GM19455 (cell line): ENCODE results near the gene ARL6IP6.
"Not testable (repeated sequence)": the region's sequence is repeated elsewhere in the genome, so short reads cannot be mapped to it uniquely, and the experiment has no call there.

ENCODE experiments used
- ATAC-seq: cut with Tn5 transposase; IDR thresholded peaks from one replicate; pipeline ENCODE4 v1.9.1; 2021; ENCODE audit not compliant: unreplicated experiment

Gene ARL6IP6

DNA sequence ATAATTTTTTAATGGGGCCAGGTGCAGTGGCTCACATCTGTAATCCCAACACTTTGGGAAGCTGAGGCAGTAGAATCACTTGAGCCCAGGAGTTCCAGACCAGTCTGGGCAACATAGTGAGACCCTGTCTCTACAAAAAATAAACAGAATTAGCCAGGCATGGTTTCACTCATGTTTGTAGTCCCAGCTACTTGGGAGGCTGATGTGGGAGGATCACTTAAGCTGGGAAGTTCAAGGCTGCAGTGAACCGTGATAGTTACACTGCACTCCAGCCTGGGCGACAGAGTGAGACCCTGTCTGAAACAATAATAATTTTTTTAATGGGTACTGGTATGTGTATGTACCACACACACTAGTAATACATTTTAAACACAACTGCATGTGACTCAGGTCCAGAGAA lies 2.4 kb downstream of the ARL6IP6 start:
- ATAC-seq, result no peak

DNA sequence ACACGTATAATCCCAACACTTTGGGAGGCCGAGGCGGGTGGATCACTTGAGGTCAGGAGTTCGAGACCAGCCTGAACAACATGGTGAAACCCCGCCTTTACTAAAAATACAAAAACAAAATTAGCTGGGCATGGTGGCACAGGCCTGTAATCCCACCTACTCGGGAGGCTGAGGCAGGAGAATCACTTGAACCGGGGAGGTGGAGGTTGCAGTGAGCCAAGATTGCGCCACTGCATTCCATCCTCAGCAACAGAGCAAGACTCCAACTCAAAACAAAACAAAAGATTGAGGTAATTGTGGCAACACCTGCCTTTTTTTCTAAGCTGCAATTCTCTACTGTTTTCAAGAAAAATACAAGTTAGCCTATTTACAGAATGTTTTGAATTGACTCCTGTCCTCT lies 4.2 kb downstream of the ARL6IP6 start:
- ATAC-seq, result not testable (repeated sequence)

DNA sequence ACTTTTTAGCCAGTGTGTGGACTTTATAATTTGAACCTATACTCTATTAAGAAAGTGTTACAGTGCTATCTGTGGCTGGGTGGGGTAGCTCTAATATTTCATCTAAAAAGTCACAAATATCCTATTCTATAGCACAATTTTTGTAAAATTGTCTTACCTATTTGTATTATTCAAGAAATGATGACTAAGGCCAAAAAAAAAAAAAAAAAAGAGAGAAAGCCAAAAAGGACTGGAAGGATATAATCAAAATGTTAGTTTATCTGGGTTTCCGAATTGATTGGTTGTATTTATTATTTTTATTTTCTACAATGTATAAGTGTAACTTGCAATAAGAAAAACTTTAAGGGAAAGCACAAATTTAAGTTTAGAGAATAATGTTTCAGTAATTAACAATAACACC lies 5.5 kb downstream of the ARL6IP6 start:
- ATAC-seq, result no peak

DNA sequence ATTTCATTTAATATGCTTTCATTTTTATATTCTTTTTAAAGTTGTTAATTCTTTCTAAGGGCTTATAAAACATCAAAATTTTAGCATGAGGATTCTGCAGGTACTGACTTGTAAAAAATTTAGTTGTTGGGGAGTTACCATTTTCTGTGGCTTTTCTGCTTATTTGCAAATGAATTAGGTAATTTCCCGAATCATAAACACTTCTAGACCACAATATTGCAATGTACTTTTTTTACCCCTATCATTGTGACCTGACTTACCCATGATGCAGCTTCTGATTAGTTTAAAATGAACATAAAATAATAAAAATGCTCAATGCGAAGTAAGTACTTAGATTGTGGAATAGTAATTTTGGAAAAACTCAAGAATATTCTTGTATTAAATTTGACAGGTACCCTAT lies 11.4 kb downstream of the ARL6IP6 start:
- no peak for ATAC-seq

DNA sequence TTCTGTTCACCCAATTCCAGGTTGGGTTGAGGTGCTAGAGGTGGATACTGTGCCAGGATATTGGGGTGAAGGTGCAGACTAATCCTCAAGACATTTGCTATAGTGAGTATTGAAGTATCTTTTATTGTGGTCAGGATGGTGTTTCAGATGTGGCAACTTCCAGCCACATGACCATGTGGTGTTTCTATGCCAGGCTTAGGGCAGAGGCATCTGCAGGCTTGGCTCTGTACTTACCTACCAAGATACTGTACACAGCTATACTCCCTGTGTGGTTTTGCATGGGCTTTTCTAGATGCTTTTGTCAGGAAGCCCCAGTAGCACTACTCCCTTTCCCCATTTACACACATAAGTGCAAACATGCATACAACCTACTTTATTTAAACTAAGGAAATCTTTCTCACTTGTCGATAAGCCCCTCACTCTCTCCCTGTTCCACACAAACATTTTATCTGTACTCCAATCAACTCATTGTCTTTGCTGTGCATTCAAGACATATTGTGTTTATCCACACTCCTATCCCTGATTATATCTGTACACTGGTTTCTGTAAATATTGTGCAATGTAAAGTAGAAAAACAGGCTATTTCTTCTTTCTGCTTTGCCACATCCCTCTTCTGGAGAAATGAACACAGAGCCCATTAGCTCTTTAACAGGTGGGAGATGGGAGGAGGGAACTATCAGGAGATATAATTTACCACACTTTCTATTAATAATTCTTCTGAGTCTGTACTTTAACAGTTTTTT lies 12.3 kb downstream of the ARL6IP6 start:
- ATAC-seq, result peak; percentile 72

DNA sequence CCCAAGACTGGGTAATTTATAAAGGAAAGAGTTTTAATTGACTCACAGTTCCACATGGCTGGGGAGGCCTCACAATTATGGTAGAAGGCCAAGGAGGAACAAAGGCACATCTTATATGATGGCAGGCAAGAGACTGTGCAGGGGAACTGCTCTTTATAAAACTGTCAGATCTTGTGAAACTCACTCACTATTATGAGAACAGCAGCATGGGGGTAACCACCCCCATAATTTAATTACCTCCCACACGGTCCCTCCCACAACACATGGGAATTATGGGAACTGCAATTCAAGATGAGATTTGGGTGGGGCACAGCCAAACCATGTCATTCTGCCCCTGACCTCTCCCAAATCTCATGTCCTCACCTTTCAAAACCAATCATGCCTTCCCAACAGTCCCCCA lies 19.1 kb downstream of the ARL6IP6 start:
- ATAC-seq, result not testable (repeated sequence)

DNA sequence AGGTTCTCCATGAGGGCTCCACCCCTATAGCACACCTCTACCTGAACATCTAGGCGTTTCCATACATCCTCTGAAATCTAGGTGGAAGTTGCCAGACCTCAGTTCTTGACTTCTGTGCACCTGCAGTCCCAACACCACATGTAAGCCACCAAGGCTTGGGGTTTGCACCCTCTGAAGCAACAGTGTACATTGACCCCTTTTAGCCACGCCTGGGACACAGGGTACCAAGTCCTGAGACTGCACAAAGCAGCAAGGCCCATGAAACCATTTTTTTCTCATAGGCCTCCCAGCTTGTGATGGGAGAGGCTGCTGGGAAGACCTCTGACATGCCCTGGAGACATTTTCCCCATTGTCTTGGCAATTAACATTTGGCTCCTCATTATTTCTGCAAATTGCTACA lies 20.0 kb downstream of the ARL6IP6 start:
- no peak for ATAC-seq

DNA sequence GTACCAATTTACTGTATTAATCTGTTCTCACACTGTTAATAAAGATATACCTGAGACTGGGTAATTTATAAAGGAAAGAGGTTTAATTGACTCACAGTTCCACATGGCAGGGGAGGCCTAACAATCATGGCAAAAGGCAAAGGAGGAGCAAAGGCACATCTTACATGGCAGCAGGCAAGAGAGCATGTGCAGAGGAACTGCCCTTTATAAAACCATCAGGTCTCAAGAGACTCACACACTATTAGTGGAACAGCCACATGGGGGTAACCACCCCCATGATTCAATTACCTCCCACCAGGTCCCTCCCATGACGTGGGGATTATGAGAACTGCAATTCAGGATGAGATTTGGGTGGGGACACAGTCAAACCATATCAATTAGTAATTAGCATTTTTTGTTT lies 21.3 kb downstream of the ARL6IP6 start:
- not testable (repeated sequence) for ATAC-seq

DNA sequence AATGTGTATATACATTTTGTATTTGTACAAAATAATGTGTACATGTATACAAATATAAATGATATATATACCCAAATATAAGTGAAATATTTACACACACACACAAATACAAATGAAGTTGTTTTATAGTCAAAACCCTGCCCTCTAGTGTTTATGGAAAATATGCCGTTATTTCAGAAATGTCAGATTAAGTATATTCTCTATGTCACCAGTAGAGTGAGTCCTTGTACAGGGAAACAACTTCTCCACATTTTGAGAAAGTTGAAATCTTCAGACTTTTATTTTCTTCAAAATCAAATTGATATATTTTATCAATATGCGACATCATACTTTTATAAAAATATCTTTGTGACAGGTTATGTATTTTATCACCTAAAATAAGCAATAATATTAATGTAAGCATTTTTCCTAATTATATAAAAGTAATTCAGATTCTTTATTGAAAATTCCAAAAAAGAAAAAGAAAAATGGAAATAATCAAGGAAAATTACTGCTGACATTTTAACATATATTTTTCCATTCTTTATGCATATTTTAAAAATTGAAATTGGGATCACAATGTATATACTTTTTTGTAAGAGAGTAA lies 22.4 kb downstream of the ARL6IP6 start:
- peak; percentile 85 for ATAC-seq

DNA sequence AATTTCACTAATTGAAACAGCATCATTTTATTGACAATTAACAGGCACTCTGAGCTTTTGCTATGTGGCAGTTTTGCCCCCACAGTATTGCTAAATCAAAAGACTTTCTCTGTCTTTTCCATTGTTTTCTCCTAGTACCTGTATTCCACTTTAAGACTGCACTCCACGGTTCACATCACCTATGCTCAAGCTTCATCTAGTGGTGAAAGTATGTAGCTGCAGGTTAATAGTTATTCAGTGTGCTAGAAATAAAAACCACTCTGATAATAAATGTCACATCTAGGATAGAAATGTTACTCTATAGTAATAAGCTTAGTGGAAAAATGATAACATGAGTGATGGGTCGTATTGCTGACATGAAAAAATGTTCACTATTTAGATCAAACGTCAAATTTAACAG lies 24.6 kb downstream of the ARL6IP6 start:
- no peak for ATAC-seq

DNA sequence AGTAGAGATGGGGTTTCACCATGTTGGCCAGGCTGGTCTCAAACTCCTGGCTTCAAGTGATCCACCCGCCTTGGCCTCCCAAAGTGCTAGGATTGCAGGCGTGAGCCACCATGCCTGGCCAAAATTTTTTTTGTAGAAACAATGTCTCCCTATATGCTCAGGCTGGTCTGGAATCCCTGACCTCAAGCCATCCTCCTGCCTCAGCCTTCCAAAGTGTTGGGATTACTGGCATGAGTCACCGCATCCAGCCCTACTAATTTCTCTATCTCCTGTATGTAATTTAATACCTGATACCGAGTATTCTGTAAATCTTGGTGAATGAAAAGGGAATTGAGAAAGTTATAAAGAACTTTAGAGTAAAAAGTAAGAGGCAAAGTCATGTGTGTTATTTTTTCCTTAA lies 29.3 kb downstream of the ARL6IP6 start:
- not testable (repeated sequence) for ATAC-seq

DNA sequence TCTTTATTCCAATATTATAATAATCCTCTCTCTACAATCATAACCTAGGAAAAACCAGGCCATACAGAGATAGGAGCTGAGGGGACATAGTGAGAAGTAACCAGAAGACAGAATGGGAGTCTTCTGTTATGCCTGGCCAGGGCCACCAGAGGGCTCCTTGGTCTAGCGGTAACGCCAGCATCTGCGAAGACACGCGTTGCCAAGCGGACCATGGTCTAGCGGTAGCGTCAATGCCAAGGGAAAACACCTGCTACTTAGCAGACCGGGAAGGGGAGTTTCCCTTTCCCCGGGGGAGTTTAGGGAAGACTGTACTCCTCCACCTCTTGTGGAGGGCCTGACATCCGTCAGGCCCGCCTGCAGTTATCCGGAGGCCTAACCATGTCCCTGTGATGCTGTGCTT lies 36.6 kb downstream of the ARL6IP6 start:
- no peak for ATAC-seq

DNA sequence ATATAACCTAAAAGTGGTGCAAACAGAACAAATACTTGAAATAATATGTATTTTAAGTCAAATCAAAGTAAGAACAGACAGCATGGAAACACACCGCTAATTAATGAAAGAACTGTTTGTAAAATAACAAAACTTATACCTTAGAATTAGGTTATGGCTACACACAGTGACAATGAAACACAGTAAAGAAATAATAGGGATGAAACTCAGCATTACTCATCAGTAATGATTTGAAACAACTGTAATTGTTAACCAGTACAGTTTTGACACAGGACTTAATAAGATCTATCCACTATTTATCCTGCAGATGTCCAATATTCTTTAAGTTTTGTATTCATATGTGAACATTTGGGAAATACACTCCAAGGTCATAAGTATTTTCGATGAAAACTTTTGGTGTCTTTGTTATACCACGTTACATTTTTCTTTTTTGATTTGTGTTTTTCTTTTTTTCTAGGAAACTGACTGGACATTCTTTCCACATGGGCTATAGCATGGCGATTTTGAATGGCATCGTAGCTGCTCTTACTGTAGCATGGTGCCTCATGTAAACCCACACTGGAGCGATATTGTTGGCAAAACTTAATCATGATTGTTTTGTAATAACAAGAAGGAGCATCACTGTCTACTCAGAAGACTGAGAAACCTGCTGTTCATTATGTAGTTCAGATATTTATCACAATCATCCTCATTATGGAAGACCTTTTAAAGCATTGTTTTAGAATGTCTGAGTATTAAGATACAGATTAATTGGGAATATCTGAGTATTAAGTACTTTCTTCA lies 41.1 kb downstream of the ARL6IP6 start:
- ATAC-seq, result no peak

DNA sequence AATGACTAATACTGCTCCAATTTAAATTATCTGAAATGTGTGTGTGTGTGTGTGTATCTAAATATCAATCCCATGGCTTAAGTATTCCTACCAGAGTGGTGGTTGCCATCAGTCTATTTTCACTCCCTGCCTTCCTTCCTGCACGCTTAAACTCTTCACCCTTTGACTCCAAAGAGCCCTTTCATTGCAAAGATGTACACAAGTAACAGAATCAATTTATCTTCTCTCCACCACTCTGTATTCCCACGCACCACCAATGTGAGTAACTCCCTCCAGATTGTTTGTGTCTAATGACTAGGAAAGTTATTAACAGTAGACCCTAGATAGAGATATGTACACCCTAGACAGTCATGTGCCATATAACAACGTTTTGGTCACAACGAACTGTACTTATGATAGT lies 42.8 kb downstream of the ARL6IP6 start:
- ATAC-seq, result no peak

DNA sequence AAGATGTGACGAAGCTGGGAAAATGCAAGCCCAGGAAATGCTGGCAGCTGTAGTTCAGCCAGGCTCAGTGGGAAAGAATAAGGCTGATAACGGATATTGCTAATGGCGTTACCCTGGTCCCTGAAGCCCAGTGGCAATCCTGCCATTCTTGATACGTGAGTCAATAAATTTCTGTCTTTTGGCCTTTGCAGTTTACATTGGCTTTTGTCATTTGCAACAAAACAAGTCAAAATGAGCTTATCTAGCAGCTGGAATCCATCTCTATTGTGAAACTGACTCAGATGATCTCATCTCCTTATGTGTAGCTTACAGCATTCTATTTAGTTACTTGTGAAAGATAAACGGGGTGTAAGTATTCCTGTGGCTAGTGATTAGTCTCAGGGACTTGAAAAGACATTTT lies 43.8 kb downstream of the ARL6IP6 start:
- no peak for ATAC-seq

DNA sequence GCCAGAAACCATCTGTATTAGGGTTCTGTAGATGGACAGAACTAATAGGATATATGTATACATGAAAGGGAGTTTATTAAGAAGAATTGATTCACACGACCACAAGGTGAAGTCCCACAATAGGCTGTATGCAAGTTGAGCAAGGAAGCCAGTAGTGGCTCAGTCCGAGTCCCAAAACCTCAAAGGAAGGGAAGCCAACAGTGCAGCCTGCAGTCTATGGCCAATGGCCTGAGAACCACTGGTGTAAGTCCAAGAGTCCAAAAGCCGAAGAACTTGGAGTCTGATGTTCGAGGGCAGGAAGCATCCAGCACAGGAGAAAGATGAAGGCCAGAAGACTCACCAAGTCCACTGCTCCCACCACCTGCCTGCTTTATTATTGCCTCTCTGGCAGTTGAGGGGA lies 44.8 kb downstream of the ARL6IP6 start:
- not testable (repeated sequence) for ATAC-seq

DNA sequence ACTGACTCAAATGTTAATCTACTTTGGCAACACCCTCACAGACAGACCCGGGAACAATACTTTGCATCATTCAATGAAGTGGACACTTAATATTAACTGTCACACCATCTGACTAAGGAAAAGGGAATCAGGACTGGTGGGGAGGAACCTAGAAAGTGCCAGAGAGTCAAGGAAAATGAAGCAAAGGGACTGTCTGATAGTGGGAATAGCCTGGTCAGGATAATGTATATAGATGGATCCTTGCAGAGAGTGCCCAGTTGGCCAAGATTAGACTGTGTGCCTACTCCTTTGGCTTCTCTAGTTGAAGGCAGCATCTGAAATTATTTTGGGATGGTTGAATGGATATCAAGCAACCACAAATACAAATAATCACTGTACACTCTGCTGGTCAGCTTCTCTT lies 45.2 kb downstream of the ARL6IP6 start:
- no peak for ATAC-seq

DNA sequence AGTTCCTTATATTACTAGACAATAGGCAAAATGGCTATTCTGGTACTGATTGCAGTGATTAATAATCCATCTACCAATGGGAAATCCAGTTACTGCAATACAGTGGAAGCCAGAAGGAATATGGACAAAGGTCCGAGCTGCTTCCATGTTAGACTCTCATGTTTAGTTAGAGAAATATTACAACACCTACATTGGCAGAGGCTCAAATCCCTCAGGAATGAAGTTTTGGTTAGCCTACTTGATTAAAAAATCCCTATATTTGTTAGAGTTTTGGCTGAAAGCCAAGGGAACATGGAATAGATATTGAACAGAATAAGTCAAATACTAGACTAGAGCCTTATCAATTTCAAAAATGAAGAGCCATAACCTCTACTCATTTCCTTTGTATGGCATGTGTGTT lies 48.5 kb downstream of the ARL6IP6 start:
- ATAC-seq, result no peak

DNA sequence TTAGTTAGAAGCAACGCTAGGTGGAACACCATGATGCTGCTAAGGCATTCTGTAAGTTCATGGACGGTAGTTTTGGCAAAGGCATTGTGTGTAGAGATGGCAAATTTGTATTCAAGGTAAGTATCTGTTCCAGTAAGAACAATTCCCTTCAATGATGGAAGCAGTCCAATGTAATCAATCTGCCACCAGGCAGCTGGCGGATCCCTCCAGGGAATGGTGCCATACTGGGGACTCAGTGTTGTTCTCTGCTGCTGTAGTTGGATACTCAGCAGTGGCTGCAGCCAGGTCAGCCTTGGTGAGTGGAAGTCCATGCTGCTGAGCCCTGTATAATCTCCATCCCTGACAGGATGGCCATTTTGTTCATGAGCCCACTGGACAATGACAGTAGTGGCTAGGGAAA lies 62.8 kb downstream of the ARL6IP6 start:
- ATAC-seq, result no peak

DNA sequence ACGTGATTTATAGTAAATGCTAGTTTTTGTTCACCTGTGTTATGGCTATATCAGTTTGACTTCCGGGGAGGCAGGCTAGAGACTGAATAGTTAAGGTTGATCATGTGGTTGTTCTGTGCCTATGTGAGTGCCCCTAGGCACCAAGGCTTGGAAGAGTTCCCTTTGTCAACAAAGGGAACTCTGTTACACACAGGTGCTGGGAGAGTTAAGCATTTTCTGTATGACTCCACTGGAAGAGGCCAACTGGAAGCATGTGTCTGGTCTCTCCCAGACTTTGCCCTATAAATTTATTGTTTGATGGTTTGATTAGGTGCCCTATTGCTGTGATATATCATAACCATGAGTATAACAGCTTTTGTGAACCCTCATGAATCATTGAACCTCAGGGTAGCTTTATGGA lies 63.8 kb downstream of the ARL6IP6 start:
- no peak for ATAC-seq

DNA sequence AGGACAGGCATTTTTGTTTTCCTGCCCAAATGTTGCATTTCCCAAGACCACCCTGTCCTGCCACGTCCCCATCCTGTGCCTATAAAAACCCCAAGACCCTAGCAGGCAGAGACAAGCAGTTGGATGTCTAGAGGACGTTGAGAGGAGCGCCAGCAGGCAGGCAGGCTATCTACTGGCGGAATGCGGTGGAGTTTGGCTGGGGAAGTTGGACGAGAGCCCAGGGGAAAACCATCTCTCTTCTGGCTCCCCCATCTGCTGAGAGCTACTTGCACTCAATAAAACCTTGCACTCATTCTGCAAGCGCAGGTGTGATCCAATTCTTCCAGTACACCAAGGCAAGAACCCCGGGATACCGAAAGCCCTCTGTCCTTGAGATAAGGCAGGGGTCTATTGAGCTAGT lies 72.5 kb downstream of the ARL6IP6 start:
- no peak for ATAC-seq

DNA sequence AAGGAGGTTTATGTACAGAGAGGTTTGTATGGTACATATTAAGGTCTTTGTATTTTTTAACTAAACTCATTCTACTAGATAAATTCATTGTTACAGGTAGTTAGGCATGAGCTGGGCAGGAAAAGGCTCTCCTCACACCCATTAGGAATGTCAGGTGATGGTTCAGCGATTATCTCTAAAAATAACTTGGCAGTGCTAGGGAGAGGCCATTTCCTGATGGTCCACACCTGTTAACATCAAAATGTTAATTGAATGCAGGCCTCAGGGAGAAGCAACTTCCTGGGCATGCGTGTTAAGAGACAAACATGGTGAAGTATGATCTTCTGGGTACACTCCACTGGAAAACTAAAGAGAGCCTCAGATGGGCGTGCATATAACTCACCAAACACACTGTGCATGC lies 73.6 kb downstream of the ARL6IP6 start:
- no peak for ATAC-seq
